Measurements from ENCODE around the gene ZMYND8.

- TF ChIP-seq POLR2A (IDR thresholded peaks at IDR 0.05) (no peak), CTCF (IDR thresholded peaks at IDR 0.05) (no peak), EP300 (IDR thresholded peaks at IDR 0.05) (no peak)
Observed at GRCh38 chr20:47262365-47263013, 94.0 kb downstream of the ZMYND8 start.
